Effector memory CD4-positive, alpha-beta T cell (primary cell): ENCODE measurements around the gene SGPP2.

ENCODE experiments used
- DNase-seq, 3 donors: peaks; one replicate each; pipeline ENCODE4 v3.0.0-alpha.2; 2020
- H3K27ac ChIP-seq: 2 replicates; pipeline ENCODE4 v1.7.0; 2013; ENCODE audit warnings: mild to moderate bottlenecking, low read length, moderate library complexity; ENCODE audit not compliant: insufficient read depth, poor library complexity, severe bottlenecking
- H3K27me3 ChIP-seq: replicated peaks from 2 replicates; pipeline ENCODE4 v1.7.0; 2013; ENCODE audit warnings: mild to moderate bottlenecking, low read length; ENCODE audit not compliant: insufficient read depth, control insufficient read depth, poor library complexity, severe bottlenecking
- H3K36me3 ChIP-seq: 2 replicates; pipeline ENCODE4 v1.7.0; 2013; ENCODE audit warnings: mild to moderate bottlenecking, low read length, moderate library complexity; ENCODE audit not compliant: control insufficient read depth, insufficient read depth
- H3K4me1 ChIP-seq: 2 replicates; pipeline ENCODE4 v1.7.0; 2013; ENCODE audit warnings: low read length, mild to moderate bottlenecking; ENCODE audit not compliant: control insufficient read depth, insufficient read depth, poor library complexity, severe bottlenecking
- H3K4me3 ChIP-seq: 2 replicates; pipeline ENCODE4 v1.7.0; 2013; ENCODE audit warnings: low read length, low read depth, mild to moderate bottlenecking; ENCODE audit not compliant: insufficient read depth, poor library complexity, severe bottlenecking
- H3K9me3 ChIP-seq: 2 replicates; pipeline ENCODE4 v1.7.0; 2013; ENCODE audit warnings: mild to moderate bottlenecking, low read length, moderate library complexity; ENCODE audit not compliant: control insufficient read depth

The SGPP2 gene

GRCh38 chr2:222592176-222592575 lies 167.8 kb downstream of the SGPP2 start:
- Histone ChIP-seq H3K36me3 (peaks cover 4% of the 10 kb centered on the region), H3K9me3 (no peaks in the 10 kb centered on the region), H3K4me3 (no peak overlapping the region), H3K4me1 (no peaks in the 10 kb centered on the region), H3K27ac (no peak overlapping the region), H3K27me3 (no peaks in the 10 kb centered on the region)
- DNase-seq, result no peak

- H3K9me3 ChIP-seq, result no peaks in the 10 kb centered on the region
- peaks cover 14% of the 10 kb centered on the region for H3K36me3 ChIP-seq
- no peak for DNase-seq
- no peaks in the 10 kb centered on the region for H3K27me3 ChIP-seq
- H3K27ac ChIP-seq, result no peak overlapping the region
- H3K4me3 ChIP-seq, result no peak overlapping the region
- H3K4me1 ChIP-seq, result no peaks in the 10 kb centered on the region
Measured at GRCh38 chr2:222594679-222595078, 170.3 kb downstream of the SGPP2 start.

- H3K4me1 ChIP-seq, result no peaks in the 10 kb centered on the region
- H3K9me3 ChIP-seq, result no peaks in the 10 kb centered on the region
- no peak for DNase-seq
- no peak overlapping the region for H3K4me3 ChIP-seq
- no peaks in the 10 kb centered on the region for H3K27me3 ChIP-seq
- peaks cover 22% of the 10 kb centered on the region for H3K36me3 ChIP-seq
- no peak overlapping the region for H3K27ac ChIP-seq
Measured at GRCh38 chr2:222595581-222595980, 171.2 kb downstream of the SGPP2 start.

GRCh38 chr2:222598611-222599010 lies 174.3 kb downstream of the SGPP2 start:
- no peak overlapping the region for H3K27ac ChIP-seq
- H3K9me3 ChIP-seq, result no peaks in the 10 kb centered on the region
- H3K27me3 ChIP-seq, result no peaks in the 10 kb centered on the region
- peaks cover 17% of the 10 kb centered on the region for H3K36me3 ChIP-seq
- no peak for DNase-seq
- H3K4me3 ChIP-seq, result no peak overlapping the region
- no peaks in the 10 kb centered on the region for H3K4me1 ChIP-seq

- H3K27me3 ChIP-seq, result no peaks in the 10 kb centered on the region
- no peak overlapping the region for H3K4me3 ChIP-seq
- H3K9me3 ChIP-seq, result no peaks in the 10 kb centered on the region
- no peak overlapping the region for H3K27ac ChIP-seq
- H3K36me3 ChIP-seq, result peaks cover 20% of the 10 kb centered on the region
- H3K4me1 ChIP-seq, result no peaks in the 10 kb centered on the region
- no peak for DNase-seq
Measured at GRCh38 chr2:222603501-222603900, 179.2 kb downstream of the SGPP2 start.

- H3K27me3 ChIP-seq, result no peaks in the 10 kb centered on the region
- H3K9me3 ChIP-seq, result no peaks in the 10 kb centered on the region
- no peaks in the 10 kb centered on the region for H3K4me1 ChIP-seq
- no peak overlapping the region for H3K4me3 ChIP-seq
- DNase-seq, result no peak
- no peak overlapping the region for H3K27ac ChIP-seq
- H3K36me3 ChIP-seq, result peaks cover 20% of the 10 kb centered on the region
Measured at GRCh38 chr2:222604749-222605515, 180.6 kb downstream of the SGPP2 start.

- H3K4me1 ChIP-seq, result no peaks in the 10 kb centered on the region
- H3K27ac ChIP-seq, result no peak overlapping the region
- no peaks in the 10 kb centered on the region for H3K9me3 ChIP-seq
- peaks cover 14% of the 10 kb centered on the region for H3K36me3 ChIP-seq
- no peaks in the 10 kb centered on the region for H3K27me3 ChIP-seq
- DNase-seq, result no peak
- H3K4me3 ChIP-seq, result no peak overlapping the region
Measured at GRCh38 chr2:222606306-222606705, 182.0 kb downstream of the SGPP2 start.

GRCh38 chr2:222608081-222608480 lies 183.7 kb downstream of the SGPP2 start:
- H3K9me3 ChIP-seq, result no peaks in the 10 kb centered on the region
- no peaks in the 10 kb centered on the region for H3K4me1 ChIP-seq
- no peak overlapping the region for H3K4me3 ChIP-seq
- H3K36me3 ChIP-seq, result peaks cover 28% of the 10 kb centered on the region
- no peak for DNase-seq
- no peak overlapping the region for H3K27ac ChIP-seq
- H3K27me3 ChIP-seq, result no peaks in the 10 kb centered on the region

- Histone ChIP-seq H3K27ac (no peak overlapping the region), H3K9me3 (no peaks in the 10 kb centered on the region), H3K4me3 (no peak overlapping the region), H3K4me1 (no peaks in the 10 kb centered on the region), H3K36me3 (peaks cover 32% of the 10 kb centered on the region), H3K27me3 (no peaks in the 10 kb centered on the region)
- DNase-seq, result no peak
Measured at GRCh38 chr2:222609381-222609780, 185.0 kb downstream of the SGPP2 start.
